Measurements from ENCODE around the gene TMEM186.

GRCh38 chr16:8801701-8802100, 4.3 kb upstream of the TMEM186 start:
- TF ChIP-seq, protein P1, sequence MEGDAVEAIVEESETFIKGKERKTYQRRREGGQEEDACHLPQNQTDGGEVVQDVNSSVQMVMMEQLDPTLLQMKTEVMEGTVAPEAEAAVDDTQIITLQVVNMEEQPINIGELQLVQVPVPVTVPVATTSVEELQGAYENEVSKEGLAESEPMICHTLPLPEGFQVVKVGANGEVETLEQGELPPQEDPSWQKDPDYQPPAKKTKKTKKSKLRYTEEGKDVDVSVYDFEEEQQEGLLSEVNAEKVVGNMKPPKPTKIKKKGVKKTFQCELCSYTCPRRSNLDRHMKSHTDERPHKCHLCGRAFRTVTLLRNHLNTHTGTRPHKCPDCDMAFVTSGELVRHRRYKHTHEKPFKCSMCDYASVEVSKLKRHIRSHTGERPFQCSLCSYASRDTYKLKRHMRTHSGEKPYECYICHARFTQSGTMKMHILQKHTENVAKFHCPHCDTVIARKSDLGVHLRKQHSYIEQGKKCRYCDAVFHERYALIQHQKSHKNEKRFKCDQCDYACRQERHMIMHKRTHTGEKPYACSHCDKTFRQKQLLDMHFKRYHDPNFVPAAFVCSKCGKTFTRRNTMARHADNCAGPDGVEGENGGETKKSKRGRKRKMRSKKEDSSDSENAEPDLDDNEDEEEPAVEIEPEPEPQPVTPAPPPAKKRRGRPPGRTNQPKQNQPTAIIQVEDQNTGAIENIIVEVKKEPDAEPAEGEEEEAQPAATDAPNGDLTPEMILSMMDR (IDR thresholded peaks at IDR 0.05; ENCODE audit: poor library complexity) = no peak
- TF ChIP-seq EZH2 (IDR thresholded peaks at IDR 0.05; ENCODE audit: borderline replicate concordance) = no peak

All from hepatocyte (in vitro differentiated cells).